Calu3 (cell line): Measurements from ENCODE around the gene SSTR3. TPM values are rescaled to one million over a fixed set of nuclear protein-coding genes. Genes with fewer than 3 reads are reported as not detected.
"Not testable (repeated sequence)": the region's sequence is repeated elsewhere in the genome, so short reads cannot be mapped to it uniquely, and the experiment has no call there.

Source experiments
- BruUV-seq: library from RNA; stranded (reverse); fragments of 400-500 nt; replicated peaks from 2 replicates; lab custom pipeline; 2021; lab: Mats Ljungman, UMichigan
- CTCF ChIA-PET: fragments of 300-600 bp; sonication (Branson Sonifier 250); formaldehyde crosslinking; loops from one replicate; lab custom pipeline; 2022; ENCODE audit warnings: antibody characterized with exemption; lab: Charles Lee
- DNase-seq: peaks from one replicate; pipeline ENCODE4 v3.0.0; 2022
- H3K27ac Mint-ChIP-seq: one replicate; pipeline ENCODE4 v1.8.0; 2022; ENCODE audit warnings: mixed read lengths; ENCODE audit not compliant: unreplicated experiment
- H3K27me3 Mint-ChIP-seq: one replicate; pipeline ENCODE4 v1.8.0; 2022; ENCODE audit warnings: mixed read lengths; ENCODE audit not compliant: unreplicated experiment
- H3K36me3 Mint-ChIP-seq: one replicate; pipeline ENCODE4 v1.8.0; 2022; ENCODE audit warnings: mild to moderate bottlenecking, moderate library complexity, mixed read lengths; ENCODE audit not compliant: insufficient read depth, unreplicated experiment
- H3K4me1 Mint-ChIP-seq: one replicate; pipeline ENCODE4 v1.8.0; 2022; ENCODE audit warnings: mild to moderate bottlenecking, low read depth, mixed read lengths; ENCODE audit not compliant: unreplicated experiment
- H3K4me3 Mint-ChIP-seq: one replicate; pipeline ENCODE4 v1.8.0; 2022; ENCODE audit warnings: mild to moderate bottlenecking, low read depth, moderate library complexity, mixed read lengths; ENCODE audit not compliant: unreplicated experiment
- H3K9me3 Mint-ChIP-seq: one replicate; pipeline ENCODE4 v1.8.0; 2022; ENCODE audit warnings: low read depth, mixed read lengths; ENCODE audit not compliant: unreplicated experiment
- intact Hi-C: fragments of 100-400 bp; cut with micrococcal nuclease; formaldehyde crosslinking; loops from one replicate; pipeline ENCODE4 v1.10.0; 2022; ENCODE audit not compliant: unreplicated experiment
- total RNA-seq: library from RNA; stranded (reverse); gene quantifications from 2 replicates; pipeline ENCODE4 v1.2.3, GENCODE V29; 2022
- TF ChIP-seq, protein P1 (sequence below): fragments of 200-600 bp; IDR thresholded peaks from one replicate; pipeline ENCODE4 v1.8.0; 2022; ENCODE audit warnings: antibody characterized with exemption; ENCODE audit not compliant: unreplicated experiment

The SSTR3 gene
- total RNA-seq, 1 experiment from 2014 or later: not detected

DNA sequence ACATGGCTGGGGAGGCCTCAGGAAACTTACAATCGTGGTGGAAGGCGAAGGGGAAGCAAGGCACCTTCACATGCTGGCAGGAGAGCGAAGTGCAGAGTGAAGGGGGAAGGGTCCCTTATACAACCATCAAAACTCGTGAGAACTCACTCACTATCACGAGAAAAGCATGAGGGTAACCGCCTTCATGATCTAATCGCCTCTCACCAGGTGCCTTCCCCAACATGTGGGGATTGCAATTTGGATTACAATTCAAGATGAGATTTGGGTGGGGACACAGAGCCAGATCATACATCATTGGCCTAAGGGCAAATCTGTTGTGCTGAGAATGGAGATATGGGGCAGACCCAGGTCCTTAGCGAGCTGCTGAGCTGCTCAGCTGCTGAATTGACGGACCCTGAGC lies 37.3 kb downstream of the SSTR3 start:
- peaks cover 28% of the 10 kb centered on the region for H3K4me1 Mint-ChIP-seq
- TF ChIP-seq, protein P1, sequence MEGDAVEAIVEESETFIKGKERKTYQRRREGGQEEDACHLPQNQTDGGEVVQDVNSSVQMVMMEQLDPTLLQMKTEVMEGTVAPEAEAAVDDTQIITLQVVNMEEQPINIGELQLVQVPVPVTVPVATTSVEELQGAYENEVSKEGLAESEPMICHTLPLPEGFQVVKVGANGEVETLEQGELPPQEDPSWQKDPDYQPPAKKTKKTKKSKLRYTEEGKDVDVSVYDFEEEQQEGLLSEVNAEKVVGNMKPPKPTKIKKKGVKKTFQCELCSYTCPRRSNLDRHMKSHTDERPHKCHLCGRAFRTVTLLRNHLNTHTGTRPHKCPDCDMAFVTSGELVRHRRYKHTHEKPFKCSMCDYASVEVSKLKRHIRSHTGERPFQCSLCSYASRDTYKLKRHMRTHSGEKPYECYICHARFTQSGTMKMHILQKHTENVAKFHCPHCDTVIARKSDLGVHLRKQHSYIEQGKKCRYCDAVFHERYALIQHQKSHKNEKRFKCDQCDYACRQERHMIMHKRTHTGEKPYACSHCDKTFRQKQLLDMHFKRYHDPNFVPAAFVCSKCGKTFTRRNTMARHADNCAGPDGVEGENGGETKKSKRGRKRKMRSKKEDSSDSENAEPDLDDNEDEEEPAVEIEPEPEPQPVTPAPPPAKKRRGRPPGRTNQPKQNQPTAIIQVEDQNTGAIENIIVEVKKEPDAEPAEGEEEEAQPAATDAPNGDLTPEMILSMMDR: no peak
- no peak overlapping the region for H3K4me3 Mint-ChIP-seq
- no TSS peak for BruUV-seq
- H3K27ac Mint-ChIP-seq: no peak overlapping the region
- no peak for DNase-seq
- H3K9me3 Mint-ChIP-seq: no peaks in the 10 kb centered on the region
- CTCF ChIA-PET: interaction anchor here (1.3 kb wide), 1 partner anchor 9 kb away, joined by 3 read pairs; no protein-coding TSS in a partner anchor
- H3K36me3 Mint-ChIP-seq: peaks cover 11% of the 10 kb centered on the region
- intact Hi-C loops: no loop called here
- peaks cover 66% of the 10 kb centered on the region for H3K27me3 Mint-ChIP-seq

DNA sequence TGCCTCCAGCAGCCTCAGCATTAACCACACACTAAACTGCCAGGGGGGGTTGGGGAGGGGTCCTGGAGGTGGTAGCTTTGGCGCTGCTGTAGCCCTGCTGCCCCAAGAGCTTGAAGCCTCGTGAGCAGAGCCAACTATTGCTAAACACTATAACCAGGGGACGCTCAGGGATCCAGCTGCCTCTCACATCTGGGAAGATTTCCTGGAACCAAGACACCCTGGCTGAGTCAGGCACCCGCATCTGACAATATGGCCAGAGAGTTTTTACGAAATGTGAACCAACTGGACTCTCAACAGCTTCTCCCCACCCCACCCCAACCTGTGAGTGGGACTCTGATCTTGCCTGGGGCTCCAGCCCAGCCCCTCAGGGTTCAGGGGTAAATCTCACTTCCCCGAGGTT lies 38.6 kb downstream of the SSTR3 start:
- no peak overlapping the region for H3K4me3 Mint-ChIP-seq
- intact Hi-C loops: no loop called here
- H3K9me3 Mint-ChIP-seq: no peaks in the 10 kb centered on the region
- H3K27me3 Mint-ChIP-seq: peaks cover 79% of the 10 kb centered on the region
- DNase-seq: no peak
- BruUV-seq: no TSS peak
- H3K27ac Mint-ChIP-seq: no peak overlapping the region
- CTCF ChIA-PET: no interaction called here
- H3K36me3 Mint-ChIP-seq: peaks cover 11% of the 10 kb centered on the region
- peaks cover 28% of the 10 kb centered on the region for H3K4me1 Mint-ChIP-seq
- TF ChIP-seq, protein P1: no peak

DNA sequence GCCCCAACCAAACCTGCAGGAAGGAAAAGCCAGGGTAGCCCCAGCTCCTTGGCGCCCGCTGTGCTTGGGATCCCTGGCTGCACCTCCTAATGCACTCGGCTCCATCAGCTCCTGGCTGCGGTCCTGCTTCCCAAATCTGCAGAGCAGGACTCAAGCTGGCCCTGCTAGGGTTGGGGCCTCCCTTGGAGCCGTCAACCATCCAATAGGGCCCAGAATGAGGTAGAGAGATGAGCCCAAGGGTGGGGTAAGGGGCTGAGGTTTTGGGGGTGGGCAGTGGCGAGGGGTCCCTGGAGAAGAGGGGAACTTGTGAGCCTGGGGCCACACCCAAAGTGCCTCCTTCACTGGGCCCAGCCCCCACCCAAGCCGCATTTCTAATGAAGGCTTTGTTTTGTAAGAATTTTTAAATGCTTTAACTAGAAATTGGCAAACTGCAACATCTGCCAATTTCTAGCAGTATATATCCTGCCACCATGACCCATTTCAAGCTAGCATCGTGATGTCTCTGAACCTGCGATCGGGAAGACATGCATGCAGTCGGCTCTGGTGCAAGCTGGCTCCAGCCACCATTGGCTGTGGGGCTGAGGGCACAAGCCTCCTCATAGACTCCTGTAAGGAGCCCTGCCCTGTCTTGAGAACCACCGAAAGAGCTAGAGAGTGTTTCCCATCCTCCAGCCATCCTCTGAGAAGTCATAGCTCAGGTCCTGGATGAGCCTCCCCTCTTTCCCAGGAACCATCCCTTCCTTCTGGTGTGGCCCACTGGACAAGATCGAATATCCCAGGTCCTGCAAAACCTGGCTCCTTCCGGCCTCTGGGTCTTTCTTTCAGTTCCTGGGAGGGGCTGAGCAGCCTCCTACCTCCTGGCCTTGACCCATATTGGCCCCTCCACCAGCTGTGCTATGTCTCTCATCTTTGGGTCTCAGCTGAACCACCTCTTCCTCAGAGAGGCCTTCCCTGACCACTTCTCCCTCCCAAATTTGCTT lies 39.7 kb downstream of the SSTR3 start:
- peaks cover 72% of the 10 kb centered on the region for H3K27me3 Mint-ChIP-seq
- no peak overlapping the region for H3K27ac Mint-ChIP-seq
- CTCF ChIA-PET: interaction anchor here (1.0 kb wide), 1 partner anchor 25 kb away, joined by 3 read pairs; no protein-coding TSS in a partner anchor
- H3K4me3 Mint-ChIP-seq: no peak overlapping the region
- TF ChIP-seq, protein P1: no peak
- peaks cover 11% of the 10 kb centered on the region for H3K36me3 Mint-ChIP-seq
- DNase-seq: no peak
- no peaks in the 10 kb centered on the region for H3K9me3 Mint-ChIP-seq
- no TSS peak for BruUV-seq
- peaks cover 25% of the 10 kb centered on the region for H3K4me1 Mint-ChIP-seq
- intact Hi-C loops: no loop called here

DNA sequence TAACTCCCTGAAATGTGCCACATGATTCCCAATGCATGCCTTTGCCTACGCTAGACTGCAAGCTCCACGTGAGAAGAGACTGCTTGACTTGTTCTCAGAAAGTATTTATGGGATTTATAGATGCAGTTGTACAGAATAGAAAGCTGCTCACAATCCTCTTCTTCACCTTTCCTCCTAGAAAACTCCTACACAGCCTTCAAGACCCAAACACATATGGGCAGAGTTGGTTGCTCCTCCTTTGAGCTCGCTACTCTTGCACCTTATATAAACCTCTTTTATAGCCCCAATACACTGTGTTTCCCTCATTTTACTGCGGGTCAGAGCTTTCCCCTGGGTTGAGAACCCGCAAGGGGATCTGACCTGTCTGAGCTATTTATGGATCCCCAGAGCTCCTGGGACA lies 40.6 kb downstream of the SSTR3 start:
- TF ChIP-seq, protein P1: no peak
- intact Hi-C loops: no loop called here
- no peak overlapping the region for H3K4me3 Mint-ChIP-seq
- no TSS peak for BruUV-seq
- peaks cover 25% of the 10 kb centered on the region for H3K4me1 Mint-ChIP-seq
- H3K36me3 Mint-ChIP-seq: peaks cover 10% of the 10 kb centered on the region
- H3K27ac Mint-ChIP-seq: no peak overlapping the region
- peaks cover 64% of the 10 kb centered on the region for H3K27me3 Mint-ChIP-seq
- CTCF ChIA-PET: interaction anchor here (1.0 kb wide), 1 partner anchor 26 kb away, joined by 3 read pairs; no protein-coding TSS in a partner anchor
- no peaks in the 10 kb centered on the region for H3K9me3 Mint-ChIP-seq
- DNase-seq: no peak

DNA sequence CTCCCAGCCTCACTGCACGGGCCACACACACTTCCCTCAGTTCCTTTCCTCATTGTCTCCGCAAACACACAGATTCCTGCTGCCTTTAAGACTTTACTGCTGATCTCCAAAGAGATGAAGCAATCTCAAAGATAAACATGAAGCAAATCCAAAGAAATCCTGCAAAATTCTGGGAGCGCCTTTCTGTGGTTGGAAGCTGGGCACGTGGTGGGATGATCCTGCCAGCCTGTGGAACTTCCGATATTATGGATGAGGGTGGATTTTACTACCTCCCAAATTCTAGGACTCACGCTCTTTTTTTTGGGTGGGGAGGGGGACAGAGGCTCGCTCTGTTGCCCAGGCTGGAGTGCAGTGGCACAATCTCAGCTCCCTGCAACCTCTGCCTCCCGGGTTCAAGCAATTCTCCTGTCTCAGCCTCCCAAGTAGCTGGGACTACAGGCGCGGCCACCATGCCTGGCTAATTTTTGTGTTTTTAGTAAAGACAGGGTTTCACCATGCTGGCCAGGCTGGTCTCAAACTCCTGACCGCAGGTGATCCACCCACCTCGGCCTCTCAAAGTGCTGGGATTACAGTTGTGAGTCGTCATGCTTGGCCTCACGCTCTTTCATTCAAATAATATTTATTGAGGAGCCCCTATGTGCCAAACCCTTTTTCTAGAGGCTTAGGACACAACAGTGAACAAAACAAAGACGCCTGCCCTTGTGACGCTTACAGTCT lies 41.4 kb downstream of the SSTR3 start:
- H3K9me3 Mint-ChIP-seq, DNase-seq, H3K4me3 Mint-ChIP-seq, H3K36me3 Mint-ChIP-seq, intact Hi-C loops, CTCF ChIA-PET, BruUV-seq, H3K27ac Mint-ChIP-seq: not testable (repeated sequence)
- Mint-ChIP-seq H3K4me1 (peaks cover 22% of the 10 kb centered on the region), H3K27me3 (peaks cover 55% of the 10 kb centered on the region)
